Measurements from ENCODE around the gene FCGR2B. TPM values are rescaled to one million over a fixed set of nuclear protein-coding genes. Genes with fewer than 3 reads are reported as not detected.

The FCGR2B gene
- total RNA-seq, 1 experiment from 2014 or later: 0.15 TPM

DNA sequence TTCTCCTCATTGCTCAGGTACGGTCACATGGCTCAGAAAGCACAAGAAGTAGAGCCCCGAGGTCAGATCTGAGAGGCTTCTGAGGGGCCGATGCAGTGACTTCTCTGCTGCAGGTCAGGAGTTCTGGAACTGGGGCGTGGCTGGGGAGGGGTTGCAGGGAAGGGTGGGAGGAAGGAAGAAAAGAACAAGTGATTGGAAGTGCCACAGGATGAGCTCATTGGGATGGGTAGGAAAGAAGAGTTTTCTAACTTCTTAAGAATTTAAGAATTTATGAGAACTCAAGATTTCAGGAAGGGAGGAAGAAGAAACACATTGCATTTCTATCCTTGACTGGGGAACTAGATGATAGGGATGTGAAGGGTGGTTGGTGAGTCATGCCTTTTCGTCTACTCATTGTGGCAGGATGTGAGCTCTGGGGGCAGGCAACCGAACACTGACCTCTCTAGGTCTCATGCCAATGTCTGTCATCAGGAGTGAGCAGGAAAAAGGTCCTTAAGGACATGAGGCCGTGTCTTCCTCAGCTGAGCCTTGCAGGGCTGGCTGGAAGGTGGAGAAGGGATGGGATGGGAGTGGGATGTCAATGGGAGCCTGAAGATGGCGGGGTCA lies 58.9 kb downstream of the FCGR2B start:
- H3K36me3 ChIP-seq (ENCODE audit: control insufficient read depth, insufficient read depth, low read length): no peaks in the 10 kb centered on the region; the same call in 1 of the 2 replicates
- CTCF ChIA-PET: no interaction called here
- in situ Hi-C loops (cut with HindIII; ENCODE audit: low pct_unique_long_range_greater_than_20kb, low sequenced_read_pairs): no loop called here
- TF ChIP-seq TCF7L2 (IDR thresholded peaks at IDR 0.05; ENCODE audit: low read depth, low read length) (no peak), REST (IDR thresholded peaks at IDR 0.05; ENCODE audit: insufficient read depth in 1 of 2, low read depth in 2 of 2, low read length in 1 of 2) (no peak), POLR2AphosphoS5 (IDR thresholded peaks at IDR 0.05; ENCODE audit: low read depth, low read length) (no peak), SIN3A (IDR thresholded peaks at IDR 0.05; ENCODE audit: borderline replicate concordance, insufficient read depth, low read depth, low read length) (no peak)
- TF ChIP-seq, protein P1, sequence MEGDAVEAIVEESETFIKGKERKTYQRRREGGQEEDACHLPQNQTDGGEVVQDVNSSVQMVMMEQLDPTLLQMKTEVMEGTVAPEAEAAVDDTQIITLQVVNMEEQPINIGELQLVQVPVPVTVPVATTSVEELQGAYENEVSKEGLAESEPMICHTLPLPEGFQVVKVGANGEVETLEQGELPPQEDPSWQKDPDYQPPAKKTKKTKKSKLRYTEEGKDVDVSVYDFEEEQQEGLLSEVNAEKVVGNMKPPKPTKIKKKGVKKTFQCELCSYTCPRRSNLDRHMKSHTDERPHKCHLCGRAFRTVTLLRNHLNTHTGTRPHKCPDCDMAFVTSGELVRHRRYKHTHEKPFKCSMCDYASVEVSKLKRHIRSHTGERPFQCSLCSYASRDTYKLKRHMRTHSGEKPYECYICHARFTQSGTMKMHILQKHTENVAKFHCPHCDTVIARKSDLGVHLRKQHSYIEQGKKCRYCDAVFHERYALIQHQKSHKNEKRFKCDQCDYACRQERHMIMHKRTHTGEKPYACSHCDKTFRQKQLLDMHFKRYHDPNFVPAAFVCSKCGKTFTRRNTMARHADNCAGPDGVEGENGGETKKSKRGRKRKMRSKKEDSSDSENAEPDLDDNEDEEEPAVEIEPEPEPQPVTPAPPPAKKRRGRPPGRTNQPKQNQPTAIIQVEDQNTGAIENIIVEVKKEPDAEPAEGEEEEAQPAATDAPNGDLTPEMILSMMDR (IDR thresholded peaks at IDR 0.05): no peak
- POLR2A ChIA-PET: interaction anchor here (0.5 kb wide), 1 partner anchor 535 kb away, joined by 3 read pairs; no protein-coding TSS in a partner anchor
- H3K4me1 ChIP-seq (ENCODE audit: control insufficient read depth, insufficient read depth, low read length): no peaks in the 10 kb centered on the region
- DNase-seq (ENCODE audit: low read depth, low spot score) (no peak), ATAC-seq (no peak)
- no TSS peak for BruUV-seq (replicated peaks)
- H3K4me3 ChIP-seq (ENCODE audit: low read depth in 2 of 2, low read length in 2 of 2): no peak overlapping the region
- no peak overlapping the region for H3K27ac ChIP-seq (ENCODE audit: low read length)
- no peaks in the 10 kb centered on the region for H3K27me3 ChIP-seq (ENCODE audit: control insufficient read depth, insufficient read depth, low read length)
- intact Hi-C loops (cut with micrococcal nuclease; ENCODE audit: unreplicated experiment): no loop called here
- H3K9me3 ChIP-seq (ENCODE audit: control insufficient read depth, insufficient read depth, low read depth, low read length): no peaks in the 10 kb centered on the region

DNA sequence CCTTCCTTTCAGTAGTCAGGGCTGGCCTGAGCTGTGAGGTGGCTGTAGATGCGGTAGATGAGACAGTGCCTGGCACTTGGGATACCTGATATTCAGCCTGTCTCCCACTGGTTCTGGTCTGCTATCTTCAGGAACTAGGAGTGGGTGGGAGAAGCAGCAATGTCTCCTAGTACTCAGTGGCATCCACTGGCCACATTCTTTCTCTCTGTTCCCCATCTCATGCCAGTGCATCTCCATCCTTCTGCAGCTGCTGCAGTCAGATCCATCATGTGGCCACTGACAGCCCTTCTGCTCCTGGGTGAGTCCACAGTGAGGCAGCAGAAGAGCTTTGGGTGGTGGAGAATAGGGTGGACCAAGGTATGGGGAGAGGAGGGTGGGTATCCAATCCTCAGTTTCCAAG lies 59.5 kb downstream of the FCGR2B start:
- Histone ChIP-seq H3K27ac (ENCODE audit: low read length) (no peak overlapping the region), H3K4me1 (ENCODE audit: control insufficient read depth, insufficient read depth, low read length) (no peaks in the 10 kb centered on the region), H3K9me3 (ENCODE audit: control insufficient read depth, insufficient read depth, low read depth, low read length) (no peaks in the 10 kb centered on the region), H3K36me3 (ENCODE audit: control insufficient read depth, insufficient read depth, low read length) (no peaks in the 10 kb centered on the region; the same call in 1 of the 2 replicates), H3K27me3 (ENCODE audit: control insufficient read depth, insufficient read depth, low read length) (no peaks in the 10 kb centered on the region), H3K4me3 (ENCODE audit: low read depth in 2 of 2, low read length in 2 of 2) (no peak overlapping the region)
- POLR2A ChIA-PET: interaction anchor here (0.5 kb wide), 1 partner anchor 536 kb away, joined by 3 read pairs; no protein-coding TSS in a partner anchor
- no peak for ATAC-seq
- CTCF ChIA-PET: no interaction called here
- BruUV-seq (replicated peaks): no TSS peak
- TF ChIP-seq SIN3A (IDR thresholded peaks at IDR 0.05; ENCODE audit: borderline replicate concordance, insufficient read depth, low read depth, low read length) (no peak), POLR2AphosphoS5 (IDR thresholded peaks at IDR 0.05; ENCODE audit: low read depth, low read length) (no peak), TCF7L2 (IDR thresholded peaks at IDR 0.05; ENCODE audit: low read depth, low read length) (no peak), REST (IDR thresholded peaks at IDR 0.05; ENCODE audit: insufficient read depth in 1 of 2, low read depth in 2 of 2, low read length in 1 of 2) (no peak)
- TF ChIP-seq, protein P1 (IDR thresholded peaks at IDR 0.05): no peak
- in situ Hi-C loops (cut with HindIII; ENCODE audit: low pct_unique_long_range_greater_than_20kb, low sequenced_read_pairs) (no loop called here), intact Hi-C loops (cut with micrococcal nuclease; ENCODE audit: unreplicated experiment) (no loop called here)
- DNase-seq (ENCODE audit: low read depth, low spot score): no peak
